H1 (cell line): ENCODE measurements around the gene UROC1. TPM values are rescaled to one million over a fixed set of nuclear protein-coding genes. Genes with fewer than 3 reads are reported as not detected.

Experiments
- CBX8 ChIP-seq: fragments of 300-800, 300-1000 bp; sonication (generic); IDR thresholded peaks from 2 replicates; pipeline ENCODE4 v1.7.1; 2016; ENCODE audit warnings: low read depth, low read length, borderline replicate concordance
- E2F6 ChIP-seq: IDR thresholded peaks from 2 replicates; pipeline ENCODE4 v1.6.1; 2012; ENCODE audit warnings: inconsistent platforms
- EGR1 ChIP-seq: IDR thresholded peaks from 2 replicates; pipeline ENCODE4 v1.6.1; 2011; ENCODE audit warnings: low read depth, low read length, borderline replicate concordance
- JUN ChIP-seq: IDR thresholded peaks from 2 replicates; pipeline ENCODE4 v1.6.1; 2011; ENCODE audit warnings: low read depth, mild to moderate bottlenecking, improper control_type of control experiment, low read length
- RFX5 ChIP-seq: IDR thresholded peaks from 2 replicates; pipeline ENCODE4 v1.6.1; 2011; ENCODE audit warnings: low read depth, low read length, improper control_type of control experiment, borderline replicate concordance
- polyA plus RNA-seq, 7 experiments: library from polyadenylated mRNA; depleted of rRNA in 3 of 7; stranded (reverse) in 5 of 7; unstranded in 2 of 7; fragments of >200 nt in 5 of 7; fragments of 200-250 nt in 2 of 7; gene quantifications; 1 replicate in 5 of 7; 2 replicates in 1 of 7; 4 replicates in 1 of 7; pipeline versions ENCODE4 v1.2.1 to v1.2.3, GENCODE V29; 2011 to 2013; ENCODE audit warnings: missing spikeins in 2 of 7, mixed read lengths in 2 of 7
- total RNA-seq: library from RNA; stranded (reverse); fragmentation: NEBNext Ultra II Directional; extraction: Animal tissue kit (Norgen Biotek cat#: 25700); gene quantifications from 2 replicates; pipeline ENCODE4 v1.2.1, GENCODE V29; 2021

Gene UROC1
- total and polyA plus RNA-seq, 2 of the 8 experiments (the other 6 are each of a cell fraction or from before 2014, with no cell fraction given): 0.03 TPM; not detected in 1

GRCh38 chr3:126539558-126540250, 22.1 kb upstream of the UROC1 start (continued):
- TF ChIP-seq CBX8: no peak
- TF ChIP-seq EGR1: no peak
- TF ChIP-seq RFX5: no peak
- TF ChIP-seq JUN: no peak
- no peak for TF ChIP-seq E2F6
- TF ChIP-seq, all 59 proteins: peak for 0
